Lung microvascular endothelial cell (primary cell): ENCODE measurements around the gene ANKRD36C. TPM values are rescaled to one million over a fixed set of nuclear protein-coding genes. Genes with fewer than 3 reads are reported as not detected.
"Not testable (repeated sequence)": the region's sequence is repeated elsewhere in the genome, so short reads cannot be mapped to it uniquely, and the experiment has no call there.

Source experiments
- DNase-seq, 2 donors: peaks; one replicate each; pipeline versions ENCODE4 v3.0.0 to v3.0.0-alpha.2; 2010; ENCODE audit warnings: low read depth in 2 of 2
- total RNA-seq: library from RNA; depleted of rRNA; stranded (reverse); fragments of >200 nt; gene quantifications from 2 replicates; pipeline ENCODE4 v1.2.1, GENCODE V29; 2014

ANKRD36C gene
- total RNA-seq: 15.9 and 20.2 TPM in 2 replicates

GRCh38 chr2:95991351-95992094, at the start of gene ANKRD36C:
Gene ANKRD36C (minus strand): TSS chr2:95991824. CDS start chr2:95991708, 116 bp downstream.
- DNase-seq: peak; percentile 21 to 38

GRCh38 chr2:96035554-96035953, 43.9 kb upstream of the ANKRD36C start:
- DNase-seq: not testable (repeated sequence)

GRCh38 chr2:96034792-96035191, 43.2 kb upstream of the ANKRD36C start, which contains the start of gene GPAT2:
Gene GPAT2 (minus strand): TSS chr2:96034916. CDS start chr2:96032359, 2,557 bp downstream.
- not testable (repeated sequence) for DNase-seq

- not testable (repeated sequence) for DNase-seq
Measured at GRCh38 chr2:96033997-96034396, 42.4 kb upstream of the ANKRD36C start.

GRCh38 chr2:96027725-96028325, 36.2 kb upstream of the ANKRD36C start:
- not testable (repeated sequence) for DNase-seq

GRCh38 chr2:96025755-96026154, 34.1 kb upstream of the ANKRD36C start:
- DNase-seq: not testable (repeated sequence)

- no peak for DNase-seq
Measured at GRCh38 chr2:96025194-96025492, 33.5 kb upstream of the ANKRD36C start.

- DNase-seq: no peak
Measured at GRCh38 chr2:96024336-96025193, 32.9 kb upstream of the ANKRD36C start.

- DNase-seq: not testable (repeated sequence)
Measured at GRCh38 chr2:96023701-96024100, 32.1 kb upstream of the ANKRD36C start.

GRCh38 chr2:96022701-96023447, 31.2 kb upstream of the ANKRD36C start:
- DNase-seq: peak; percentile 80 to 82

- not testable (repeated sequence) for DNase-seq
Measured at GRCh38 chr2:96022126-96022525, 30.5 kb upstream of the ANKRD36C start.

GRCh38 chr2:96021142-96021541, 29.5 kb upstream of the ANKRD36C start:
- DNase-seq: not testable (repeated sequence)

- DNase-seq: peak in 1 of 2 donors; percentile 81
Measured at GRCh38 chr2:96019909-96020590, 28.4 kb upstream of the ANKRD36C start.

- not testable (repeated sequence) for DNase-seq
Measured at GRCh38 chr2:96016321-96016720, 24.7 kb upstream of the ANKRD36C start.

- DNase-seq: not testable (repeated sequence)
Measured at GRCh38 chr2:96012792-96013264, 21.2 kb upstream of the ANKRD36C start.

- not testable (repeated sequence) for DNase-seq
Measured at GRCh38 chr2:96012086-96012791, 20.6 kb upstream of the ANKRD36C start.

GRCh38 chr2:96011129-96011455, 19.5 kb upstream of the ANKRD36C start:
- DNase-seq: peak in 1 of 2 donors; percentile 44

- DNase-seq: peak; percentile 76 to 88
Measured at GRCh38 chr2:96010320-96011128, 18.9 kb upstream of the ANKRD36C start.

GRCh38 chr2:96009833-96010232, 18.2 kb upstream of the ANKRD36C start:
- DNase-seq: not testable (repeated sequence)
